Adrenal gland (tissue), 5 donors: Measurements from ENCODE around the gene TPRN.

Source experiments
- POLR2A ChIP-seq, 2 donors: fragments of 450-650 bp; IDR thresholded peaks; one replicate each; pipeline ENCODE4 v1.6.1; 2017; ENCODE audit warnings: antibody characterized with exemption in 2 of 2, mild to moderate bottlenecking in 2 of 2, moderate library complexity in 1 of 2
- TF ChIP-seq, protein P1 (sequence below), 6 experiments: fragments of 450-650 bp in 4 of 6; fragments of 200-600 bp in 2 of 6; sonication (generic) in 1 of 6; IDR thresholded peaks; 1 replicate in 5 of 6; 2 replicates in 1 of 6; pipeline versions ENCODE4 v1.5.1 to v1.8.0; 2016 to 2021; ENCODE audit warnings: antibody characterized with exemption in 6 of 6, mild to moderate bottlenecking in 2 of 6, moderate library complexity in 1 of 6
- donor health status: DM: no; HTN: no; CAD: no.

DNA sequence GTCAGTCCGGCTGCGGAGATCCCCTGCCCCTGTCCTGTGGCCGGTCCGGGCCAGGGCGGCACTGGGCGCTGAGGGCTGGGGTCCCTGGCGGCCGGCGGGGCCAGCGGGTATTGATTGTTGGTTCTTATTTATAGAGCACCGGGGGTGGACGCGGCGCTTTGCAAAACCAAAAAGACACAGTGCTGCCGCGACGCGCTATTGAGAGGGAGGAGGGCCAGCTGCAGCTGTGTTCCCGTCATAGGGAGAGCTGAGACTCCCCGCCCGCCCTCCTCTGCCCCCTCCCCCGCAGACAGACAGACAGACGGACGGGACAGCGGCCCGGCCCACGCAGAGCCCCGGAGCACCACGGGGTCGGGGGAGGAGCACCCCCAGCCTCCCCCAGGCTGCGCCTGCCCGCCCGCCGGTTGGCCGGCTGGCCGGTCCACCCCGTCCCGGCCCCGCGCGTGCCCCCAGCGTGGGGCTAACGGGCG lies 33.2 kb downstream of the TPRN start:
- TF ChIP-seq, protein P1, sequence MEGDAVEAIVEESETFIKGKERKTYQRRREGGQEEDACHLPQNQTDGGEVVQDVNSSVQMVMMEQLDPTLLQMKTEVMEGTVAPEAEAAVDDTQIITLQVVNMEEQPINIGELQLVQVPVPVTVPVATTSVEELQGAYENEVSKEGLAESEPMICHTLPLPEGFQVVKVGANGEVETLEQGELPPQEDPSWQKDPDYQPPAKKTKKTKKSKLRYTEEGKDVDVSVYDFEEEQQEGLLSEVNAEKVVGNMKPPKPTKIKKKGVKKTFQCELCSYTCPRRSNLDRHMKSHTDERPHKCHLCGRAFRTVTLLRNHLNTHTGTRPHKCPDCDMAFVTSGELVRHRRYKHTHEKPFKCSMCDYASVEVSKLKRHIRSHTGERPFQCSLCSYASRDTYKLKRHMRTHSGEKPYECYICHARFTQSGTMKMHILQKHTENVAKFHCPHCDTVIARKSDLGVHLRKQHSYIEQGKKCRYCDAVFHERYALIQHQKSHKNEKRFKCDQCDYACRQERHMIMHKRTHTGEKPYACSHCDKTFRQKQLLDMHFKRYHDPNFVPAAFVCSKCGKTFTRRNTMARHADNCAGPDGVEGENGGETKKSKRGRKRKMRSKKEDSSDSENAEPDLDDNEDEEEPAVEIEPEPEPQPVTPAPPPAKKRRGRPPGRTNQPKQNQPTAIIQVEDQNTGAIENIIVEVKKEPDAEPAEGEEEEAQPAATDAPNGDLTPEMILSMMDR (IDR thresholded peaks at IDR 0.05) = no peak
- no peak for TF ChIP-seq POLR2A (IDR thresholded peaks at IDR 0.05)
